ENCODE results near the gene LYSMD1. TPM values are rescaled to one million over a fixed set of nuclear protein-coding genes. Genes with fewer than 3 reads are reported as not detected.
"Not testable (repeated sequence)": the region's sequence is repeated elsewhere in the genome, so short reads cannot be mapped to it uniquely, and the experiment has no call there.

LYSMD1 gene
- total RNA-seq, 1 experiment from 2014 or later, result 5.0 TPM

GRCh38 chr1:151197863-151198253, 32.2 kb upstream of the LYSMD1 start:
- BruUV-seq (replicated peaks), result TSS peak; percentile 74
- CTCF ChIA-PET, result no interaction called here
- POLR2A ChIA-PET, result interaction anchor here (1.6 kb wide), 2 partner anchors 57 to 84 kb away, joined by 12 read pairs; partner anchors contain the start of genes PSMD4 and ZNF687

GRCh38 chr1:151196292-151196800, 30.6 kb upstream of the LYSMD1 start:
- peak; percentile 82 to 84 for DNase-seq

More at GRCh38 chr1:151197863-151198253, 32.2 kb upstream of the LYSMD1 start:
- Mint-ChIP-seq H3K27me3 (ENCODE audit: insufficient read depth, unreplicated experiment) (no peaks in the 10 kb centered on the region), H3K27ac (ENCODE audit: unreplicated experiment) (peak overlapping the region; percentile 92), H3K9me3 (ENCODE audit: unreplicated experiment) (no peaks in the 10 kb centered on the region), H3K4me3 (ENCODE audit: unreplicated experiment) (peak overlapping the region; percentile 89), H3K36me3 (ENCODE audit: insufficient read depth, unreplicated experiment) (peaks cover 53% of the 10 kb centered on the region), H3K4me1 (ENCODE audit: low read depth, unreplicated experiment) (peaks cover 13% of the 10 kb centered on the region)
- intact Hi-C loops (cut with micrococcal nuclease; ENCODE audit: unreplicated experiment), result loop anchor here (1.0 to 5.0 kb wide), 4 partner anchors 83 to 794 kb away; partner anchors contain the start of genes CGN, S100A10 and SNX27
- no peak for TF ChIP-seq CTCF (IDR thresholded peaks at IDR 0.05; ENCODE audit: insufficient read depth in 1 of 2, low read depth in 1 of 2, low read length in 1 of 2, severe bottlenecking in 1 of 2, unreplicated experiment in 1 of 2)
- Histone ChIP-seq H3K9me3 (no peaks in the 10 kb centered on the region), H3K36me3 (ENCODE audit: control insufficient read depth, insufficient read depth, low read length) (no peaks in the 10 kb centered on the region; the same call in 1 of the 2 replicates), H3K27me3 (replicated peaks; ENCODE audit: control insufficient read depth, insufficient read depth, low read length) (no peaks in the 10 kb centered on the region), H3K4me1 (peaks cover 4% of the 10 kb centered on the region; the same call in 1 of the 2 replicates), H3K4me3 (ENCODE audit: low read depth, low read length) (peak overlapping the region; percentile 60)
- DNase-seq, result peak; percentile 65 to 76

GRCh38 chr1:151194894-151195594, 29.3 kb upstream of the LYSMD1 start:
- H3K9me3 ChIP-seq; H3K27me3 ChIP-seq (replicated peaks; ENCODE audit: control insufficient read depth, insufficient read depth, low read length); H3K27me3 Mint-ChIP-seq (ENCODE audit: insufficient read depth, unreplicated experiment); H3K4me1 Mint-ChIP-seq (ENCODE audit: low read depth, unreplicated experiment); H3K36me3 ChIP-seq (ENCODE audit: control insufficient read depth, insufficient read depth, low read length); H3K4me1 ChIP-seq; H3K9me3 Mint-ChIP-seq (ENCODE audit: unreplicated experiment): not testable (repeated sequence)
- Mint-ChIP-seq H3K4me3 (ENCODE audit: unreplicated experiment) (peak overlapping the region; percentile 89), H3K36me3 (ENCODE audit: insufficient read depth, unreplicated experiment) (peaks cover 40% of the 10 kb centered on the region), H3K27ac (ENCODE audit: unreplicated experiment) (peak overlapping the region; percentile 92)
- intact Hi-C loops (cut with micrococcal nuclease; ENCODE audit: unreplicated experiment), result loop anchor here (5.0 kb wide), 3 partner anchors 317 to 797 kb away; partner anchors contain the start of genes CGN, S100A10 and SNX27
- ChIA-PET POLR2A (interaction anchor here (0.6 to 0.8 kb wide), 5 partner anchors 29 to 199 kb away, joined by 4 to 9 read pairs (median 6); partner anchors contain the start of gene MINDY1), CTCF (interaction anchor here (0.7 to 1.0 kb wide), 2 partner anchors 57 to 86 kb away, joined by 3 to 8 read pairs; no protein-coding TSS in a partner anchor)
- TSS peak; percentile 11 for BruUV-seq (replicated peaks)
- H3K4me3 ChIP-seq (ENCODE audit: low read depth, low read length), result peak overlapping the region; percentile 34
- DNase-seq, result peak; percentile 83 to 93

More at GRCh38 chr1:151196292-151196800, 30.6 kb upstream of the LYSMD1 start:
- intact Hi-C loops (cut with micrococcal nuclease; ENCODE audit: unreplicated experiment), result loop anchor here (1.0 to 5.0 kb wide), 5 partner anchors 55 to 796 kb away; partner anchors contain the start of genes CGN, S100A10 and SNX27
- Histone ChIP-seq H3K9me3 (no peaks in the 10 kb centered on the region), H3K27me3 (replicated peaks; ENCODE audit: control insufficient read depth, insufficient read depth, low read length) (no peaks in the 10 kb centered on the region), H3K4me1 (peaks cover 4% of the 10 kb centered on the region; the same call in 1 of the 2 replicates), H3K36me3 (ENCODE audit: control insufficient read depth, insufficient read depth, low read length) (no peaks in the 10 kb centered on the region; the same call in 1 of the 2 replicates), H3K4me3 (ENCODE audit: low read depth, low read length) (peak overlapping the region; percentile 34)
- CTCF ChIA-PET, result interaction anchor here (0.6 to 1.0 kb wide), 6 partner anchors 55 to 580 kb away, joined by 3 to 6 read pairs (median 4); partner anchors contain the start of gene PSMD4
- H3K4me1 Mint-ChIP-seq (ENCODE audit: low read depth, unreplicated experiment), result peaks cover 13% of the 10 kb centered on the region
- POLR2A ChIA-PET, result interaction anchor here (1.6 kb wide), 2 partner anchors 58 to 85 kb away, joined by 12 read pairs; partner anchors contain the start of genes PSMD4 and ZNF687
- TF ChIP-seq CTCF (IDR thresholded peaks at IDR 0.05; ENCODE audit: insufficient read depth in 1 of 2, low read depth in 1 of 2, low read length in 1 of 2, severe bottlenecking in 1 of 2, unreplicated experiment in 1 of 2), result peak; percentile 46 to 71
- no peaks in the 10 kb centered on the region for H3K9me3 Mint-ChIP-seq (ENCODE audit: unreplicated experiment)
- H3K27ac Mint-ChIP-seq (ENCODE audit: unreplicated experiment), result peak overlapping the region; percentile 92
- peak overlapping the region; percentile 89 for H3K4me3 Mint-ChIP-seq (ENCODE audit: unreplicated experiment)
- H3K36me3 Mint-ChIP-seq (ENCODE audit: insufficient read depth, unreplicated experiment), result peaks cover 42% of the 10 kb centered on the region
- TSS peak; percentile 5 for BruUV-seq (replicated peaks)
- H3K27me3 Mint-ChIP-seq (ENCODE audit: insufficient read depth, unreplicated experiment), result no peaks in the 10 kb centered on the region
